GM21528 (cell line): ENCODE data around the gene KLHL2.
"Not testable (repeated sequence)": the region's sequence is repeated elsewhere in the genome, so short reads cannot be mapped to it uniquely, and the experiment has no call there.

Source experiments
- ATAC-seq: cut with Tn5 transposase; IDR thresholded peaks from one replicate; pipeline ENCODE4 v1.9.1; 2021; ENCODE audit warnings: mild to moderate bottlenecking, moderate library complexity; ENCODE audit not compliant: unreplicated experiment, low FRiP score

KLHL2 gene

GRCh38 chr4:165279531-165279930, 72.2 kb downstream of the KLHL2 start:
- not testable (repeated sequence) for ATAC-seq

GRCh38 chr4:165284697-165285096, 77.3 kb downstream of the KLHL2 start:
- ATAC-seq: not testable (repeated sequence)

- peak; percentile 78 for ATAC-seq
Measured at GRCh38 chr4:165286619-165287340, 79.4 kb downstream of the KLHL2 start.

- peak; percentile 44 for ATAC-seq
Measured at GRCh38 chr4:165288226-165288625, 80.9 kb downstream of the KLHL2 start.

- no peak for ATAC-seq
Measured at GRCh38 chr4:165288639-165289422, 81.5 kb downstream of the KLHL2 start.

- ATAC-seq: no peak
Measured at GRCh38 chr4:165289423-165289785, 82.0 kb downstream of the KLHL2 start.

GRCh38 chr4:165293061-165293460, 85.7 kb downstream of the KLHL2 start:
- no peak for ATAC-seq

- ATAC-seq: no peak
Measured at GRCh38 chr4:165293927-165294649, 86.7 kb downstream of the KLHL2 start.

GRCh38 chr4:165294907-165295306, 87.5 kb downstream of the KLHL2 start:
- ATAC-seq: peak; percentile 95

GRCh38 chr4:165297626-165298025, 90.3 kb downstream of the KLHL2 start:
- ATAC-seq: no peak

GRCh38 chr4:165299399-165300060, 92.2 kb downstream of the KLHL2 start:
- no peak for ATAC-seq

- ATAC-seq: peak; percentile 84
Measured at GRCh38 chr4:165301833-165302232, 94.5 kb downstream of the KLHL2 start.

GRCh38 chr4:165302658-165303057, 95.3 kb downstream of the KLHL2 start:
- no peak for ATAC-seq

GRCh38 chr4:165308166-165308565, 100.8 kb downstream of the KLHL2 start:
- no peak for ATAC-seq

- ATAC-seq: no peak
Measured at GRCh38 chr4:165308606-165309005, 101.2 kb downstream of the KLHL2 start.

GRCh38 chr4:165309456-165309855, 102.1 kb downstream of the KLHL2 start:
- ATAC-seq: no peak

GRCh38 chr4:165312506-165312905, 105.1 kb downstream of the KLHL2 start:
- ATAC-seq: no peak

- ATAC-seq: no peak
Measured at GRCh38 chr4:165319030-165319429, 111.7 kb downstream of the KLHL2 start.

GRCh38 chr4:165319509-165319908, 112.1 kb downstream of the KLHL2 start:
- ATAC-seq: no peak

- ATAC-seq: no peak
Measured at GRCh38 chr4:165324236-165324917, 117.0 kb downstream of the KLHL2 start.
